ENCODE data around the gene ADM2. TPM values are rescaled to one million over a fixed set of nuclear protein-coding genes. Genes with fewer than 3 reads are reported as not detected.

The ADM2 gene
- total RNA-seq, 2 donors from 2014 or later: 0.08 TPM; not detected in 1

GRCh38 chr22:50447576-50448551 is 33.5 kb upstream of the ADM2 start:
- H3K36me3 ChIP-seq: peaks cover 46% of the 10 kb centered on the region
- TF ChIP-seq CTCF (IDR thresholded peaks at IDR 0.05): no peak
- H3K4me3 ChIP-seq: no peak overlapping the region

GRCh38 chr22:50452649-50453048 is 28.7 kb upstream of the ADM2 start:
- no peak for DNase-seq (ENCODE audit: low spot score)
- no peak for TF ChIP-seq CTCF (IDR thresholded peaks at IDR 0.05)
- Histone ChIP-seq H3K9me3 (no peaks in the 10 kb centered on the region), H3K27me3 (no peaks in the 10 kb centered on the region), H3K4me3 (no peak overlapping the region), H3K36me3 (peaks cover 52% of the 10 kb centered on the region), H3K27ac (no peak overlapping the region), H3K4me1 (no peaks in the 10 kb centered on the region)

More at GRCh38 chr22:50447576-50448551, 33.5 kb upstream of the ADM2 start:
- Histone ChIP-seq H3K27ac (no peak overlapping the region), H3K9me3 (no peaks in the 10 kb centered on the region), H3K27me3 (no peaks in the 10 kb centered on the region), H3K4me1 (peaks cover 0 to 11% of the 10 kb centered on the region in 2 donors)
- DNase-seq (ENCODE audit: low spot score): no peak

GRCh38 chr22:50454556-50455075 is 26.7 kb upstream of the ADM2 start:
- TF ChIP-seq CTCF (IDR thresholded peaks at IDR 0.05): no peak
- Histone ChIP-seq H3K9me3 (no peaks in the 10 kb centered on the region), H3K4me3 (no peak overlapping the region), H3K27me3 (no peaks in the 10 kb centered on the region), H3K36me3 (peaks cover 53% of the 10 kb centered on the region), H3K27ac (no peak overlapping the region), H3K4me1 (no peaks in the 10 kb centered on the region)
- no peak for DNase-seq (ENCODE audit: low spot score)

- TF ChIP-seq CTCF (IDR thresholded peaks at IDR 0.05): no peak
- Histone ChIP-seq H3K27me3 (no peaks in the 10 kb centered on the region), H3K4me1 (no peaks in the 10 kb centered on the region), H3K36me3 (peaks cover 55% of the 10 kb centered on the region), H3K27ac (no peak overlapping the region), H3K4me3 (no peak overlapping the region), H3K9me3 (no peaks in the 10 kb centered on the region)
- DNase-seq (ENCODE audit: low spot score): no peak
Observed at GRCh38 chr22:50455201-50455600, 26.1 kb upstream of the ADM2 start.

- no peak overlapping the region for H3K4me3 ChIP-seq
- no peaks in the 10 kb centered on the region for H3K9me3 ChIP-seq
- no peak for TF ChIP-seq CTCF (IDR thresholded peaks at IDR 0.05)
- peaks cover 59% of the 10 kb centered on the region for H3K36me3 ChIP-seq
- no peak for DNase-seq (ENCODE audit: low spot score)
- H3K27me3 ChIP-seq: no peaks in the 10 kb centered on the region
- no peak overlapping the region for H3K27ac ChIP-seq
- H3K4me1 ChIP-seq: no peaks in the 10 kb centered on the region
Observed at GRCh38 chr22:50456026-50456425, 25.3 kb upstream of the ADM2 start.

Data from right atrium auricular region (tissue), 2 donors.